ENCODE results near the gene TIFAB.

TIFAB gene

DNA sequence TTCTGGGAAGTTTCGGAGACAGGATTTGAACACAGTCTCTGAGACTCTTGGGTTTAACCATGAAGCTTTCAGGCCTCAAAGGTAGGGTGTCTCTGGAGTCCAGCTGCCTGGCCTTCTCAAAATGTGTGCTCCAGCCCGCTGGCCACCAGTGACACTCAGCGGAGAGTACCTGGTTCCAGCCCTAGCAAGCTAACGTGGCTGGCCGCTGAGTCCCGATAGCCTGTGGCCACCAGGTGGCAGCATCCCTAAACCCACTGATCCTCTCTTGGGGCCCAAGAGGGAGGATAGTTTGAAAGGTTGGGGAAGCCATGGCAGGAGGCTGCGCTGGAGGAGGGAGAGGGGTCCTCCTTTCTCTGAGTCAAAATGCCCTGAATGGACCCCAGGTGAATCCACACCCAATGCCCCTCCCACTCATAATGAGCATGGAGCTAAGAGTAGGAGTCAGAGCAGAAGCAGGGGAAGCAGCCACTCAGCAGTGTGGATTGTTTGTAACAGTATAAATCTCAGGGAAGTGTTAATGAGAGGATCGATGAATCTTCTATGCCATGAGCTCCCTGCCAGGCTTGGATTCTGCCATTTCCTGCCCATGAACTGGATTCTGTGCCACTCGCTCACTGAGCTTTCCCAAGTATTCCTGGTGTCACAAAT, 5.4 kb upstream of the TIFAB start:
- peak; percentile 79 to 84 for DNase-seq
- no peak for TF ChIP-seq GATA1 (IDR thresholded peaks at IDR 0.05; ENCODE audit: low read depth, low read length)
- TF ChIP-seq POLR2A (IDR thresholded peaks at IDR 0.05; ENCODE audit: low read length): no peak

DNA sequence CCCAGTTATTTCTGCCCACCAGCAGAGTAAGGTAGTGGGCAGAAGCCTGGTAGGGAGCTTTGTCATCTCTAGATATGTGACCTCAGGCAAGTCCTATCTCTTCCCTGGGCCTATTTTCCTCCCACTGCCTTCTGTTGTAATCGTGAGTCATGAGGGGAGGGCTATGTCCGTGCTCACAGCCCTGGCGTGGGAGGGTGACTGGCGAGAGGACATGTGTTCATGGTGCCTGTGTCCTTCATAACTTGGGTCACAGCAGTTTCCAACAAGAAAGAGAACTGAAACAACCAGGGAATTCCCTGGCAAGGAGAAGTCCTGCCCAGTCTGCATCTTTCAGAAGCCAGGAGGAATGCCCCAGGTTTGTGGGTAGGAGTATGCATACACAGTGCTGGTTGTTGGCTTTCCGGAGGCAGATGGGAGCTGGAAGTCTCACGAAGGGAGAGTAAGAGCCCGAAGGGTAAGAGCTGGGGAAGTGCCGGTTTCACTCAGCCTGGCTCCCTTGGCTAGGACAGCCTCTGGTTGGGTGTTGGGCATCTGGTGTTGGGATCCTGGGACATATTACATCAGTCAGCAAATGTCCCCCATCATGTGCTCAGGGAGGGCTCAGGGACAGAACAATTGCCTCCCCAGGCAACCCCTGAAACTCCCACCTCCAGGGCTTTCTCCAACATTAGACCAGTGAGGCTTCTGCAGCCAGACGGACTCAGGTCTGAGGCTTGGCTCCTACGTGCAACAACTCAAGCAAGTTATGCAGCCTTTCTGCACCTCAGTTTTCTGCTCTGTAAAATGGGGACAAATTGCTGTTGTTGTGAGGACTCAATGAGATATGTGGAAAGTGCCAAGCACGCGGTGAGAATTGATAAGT, 4.3 kb upstream of the TIFAB start:
- TF ChIP-seq GATA1 (IDR thresholded peaks at IDR 0.05; ENCODE audit: low read depth, low read length) (no peak), POLR2A (IDR thresholded peaks at IDR 0.05; ENCODE audit: low read length) (peak; percentile 55)
- peak; percentile 56 to 63 for DNase-seq

DNA sequence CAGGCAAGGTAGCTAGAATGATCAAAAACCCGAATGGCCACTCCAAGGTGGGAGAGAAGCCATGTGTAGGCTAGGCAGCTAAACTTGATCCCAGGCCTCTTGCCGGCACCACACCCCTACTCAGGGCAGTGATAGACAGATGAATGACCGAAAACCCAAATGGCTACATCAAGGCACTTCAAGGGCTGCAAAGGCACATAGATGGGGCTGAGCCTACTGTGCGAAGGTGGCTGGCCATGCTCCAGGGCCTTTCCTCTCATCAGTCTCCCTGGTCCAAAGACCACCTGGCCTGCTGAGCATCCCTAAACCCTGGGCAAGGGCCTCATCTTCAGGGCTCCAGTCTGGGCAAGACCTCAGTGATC, 3.7 kb upstream of the TIFAB start:
- TF ChIP-seq GATA1 (IDR thresholded peaks at IDR 0.05; ENCODE audit: low read depth, low read length) (no peak), POLR2A (IDR thresholded peaks at IDR 0.05; ENCODE audit: low read length) (no peak)
- DNase-seq: no peak

DNA sequence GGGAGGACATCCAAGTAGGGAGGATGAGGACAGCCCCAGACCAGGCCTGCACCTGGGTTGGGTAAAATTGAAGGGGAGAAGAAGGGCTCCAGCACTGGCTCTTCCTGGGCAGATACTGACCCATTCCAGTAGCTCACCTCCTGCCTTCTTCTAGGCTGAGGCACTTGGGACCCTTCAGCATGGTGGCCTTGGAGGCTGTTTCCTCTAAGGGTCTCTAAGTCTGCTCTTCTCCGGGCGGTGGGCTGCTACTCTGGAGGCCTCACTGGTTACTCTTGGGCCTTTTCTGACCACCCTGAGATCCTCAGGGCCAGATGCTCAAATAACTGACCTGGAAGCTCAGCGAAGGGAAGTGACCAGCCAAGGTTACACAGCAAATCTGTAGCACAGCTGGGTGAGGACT, 2.8 kb upstream of the TIFAB start:
- no peak for DNase-seq
- no peak for TF ChIP-seq GATA1 (IDR thresholded peaks at IDR 0.05; ENCODE audit: low read depth, low read length)
- no peak for TF ChIP-seq POLR2A (IDR thresholded peaks at IDR 0.05; ENCODE audit: low read length)

DNA sequence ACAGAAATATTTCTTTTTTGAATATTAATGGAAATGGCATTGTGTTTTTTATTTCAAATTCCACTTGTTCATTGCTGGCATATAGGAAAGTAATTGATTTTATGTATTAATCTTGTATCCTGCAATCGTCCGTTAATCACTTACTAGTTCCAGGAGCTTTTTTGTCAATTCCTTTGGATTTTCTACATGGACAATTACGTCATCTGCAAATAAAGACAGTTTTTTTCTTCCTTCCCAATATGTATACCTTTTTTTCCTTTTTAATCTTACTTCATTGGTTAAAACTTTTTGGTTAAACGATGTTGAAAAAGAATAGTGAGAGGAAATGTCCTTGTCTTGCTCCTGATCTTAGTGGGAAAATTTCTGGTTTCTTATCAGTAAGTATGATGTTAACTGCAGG, 1.5 kb upstream of the TIFAB start:
- no peak for DNase-seq
- TF ChIP-seq POLR2A (IDR thresholded peaks at IDR 0.05; ENCODE audit: low read length) (no peak), GATA1 (IDR thresholded peaks at IDR 0.05; ENCODE audit: low read depth, low read length) (no peak)

DNA sequence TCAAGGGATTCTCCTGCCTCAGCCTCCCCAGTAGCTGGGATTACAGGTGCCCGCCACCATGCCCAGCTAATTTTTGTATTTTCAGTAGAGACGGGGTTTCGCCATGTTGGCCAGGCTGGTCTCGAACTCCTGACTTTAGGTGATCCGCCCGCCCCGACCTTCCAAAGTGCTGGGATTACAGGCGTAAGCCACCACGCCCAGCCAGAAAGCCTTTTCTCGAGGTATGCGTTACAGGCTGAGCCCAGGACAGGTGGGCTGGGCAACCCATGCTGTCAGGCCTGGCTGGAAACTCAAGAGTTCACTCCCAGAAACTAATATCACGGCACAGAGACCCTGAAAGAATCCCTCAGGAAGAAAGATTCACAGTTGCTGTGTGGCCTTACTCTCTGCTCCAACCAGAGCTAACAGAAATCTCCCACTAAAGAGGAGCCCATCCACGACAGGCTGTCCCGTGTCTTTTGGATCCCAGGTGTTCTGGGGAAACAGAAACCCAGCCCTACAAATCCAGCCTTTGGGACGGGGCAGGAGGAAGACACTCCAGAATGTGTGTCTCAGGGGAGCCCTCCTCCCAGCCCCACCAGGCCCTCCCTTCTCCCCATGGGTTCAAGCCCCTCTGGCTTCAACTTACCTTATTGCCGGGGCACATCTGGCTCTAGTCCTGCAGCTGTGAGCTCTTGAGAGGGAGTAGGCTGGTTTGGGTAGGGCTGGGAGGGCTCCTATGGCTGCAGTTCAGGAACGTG, 400 bp downstream of the TIFAB start:
- no peak for TF ChIP-seq GATA1 (IDR thresholded peaks at IDR 0.05; ENCODE audit: low read depth, low read length)
- TF ChIP-seq POLR2A (IDR thresholded peaks at IDR 0.05; ENCODE audit: low read length): no peak
- no peak for DNase-seq

DNA sequence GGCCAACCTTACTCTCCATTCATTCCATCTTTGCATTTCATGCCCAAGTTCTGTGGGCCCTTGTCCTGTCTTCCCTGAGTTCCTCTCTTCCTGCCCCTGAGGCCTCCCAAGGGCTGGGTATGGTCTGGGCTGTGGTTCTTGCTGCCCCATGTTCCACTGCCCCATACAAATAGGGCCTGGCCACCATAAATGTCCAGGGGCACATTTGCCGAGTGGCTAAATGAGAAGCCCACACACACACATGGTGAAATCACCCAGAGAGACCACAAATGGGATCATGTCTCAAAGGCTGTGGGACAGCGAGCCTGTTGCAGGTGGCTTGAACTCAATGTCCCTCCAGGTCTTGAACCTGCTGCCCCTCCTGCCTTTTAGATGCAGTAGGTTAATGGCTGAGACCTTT, 1.2 kb downstream of the TIFAB start:
- no peak for DNase-seq
- TF ChIP-seq POLR2A (IDR thresholded peaks at IDR 0.05; ENCODE audit: low read length) (no peak), GATA1 (IDR thresholded peaks at IDR 0.05; ENCODE audit: low read depth, low read length) (no peak)

DNA sequence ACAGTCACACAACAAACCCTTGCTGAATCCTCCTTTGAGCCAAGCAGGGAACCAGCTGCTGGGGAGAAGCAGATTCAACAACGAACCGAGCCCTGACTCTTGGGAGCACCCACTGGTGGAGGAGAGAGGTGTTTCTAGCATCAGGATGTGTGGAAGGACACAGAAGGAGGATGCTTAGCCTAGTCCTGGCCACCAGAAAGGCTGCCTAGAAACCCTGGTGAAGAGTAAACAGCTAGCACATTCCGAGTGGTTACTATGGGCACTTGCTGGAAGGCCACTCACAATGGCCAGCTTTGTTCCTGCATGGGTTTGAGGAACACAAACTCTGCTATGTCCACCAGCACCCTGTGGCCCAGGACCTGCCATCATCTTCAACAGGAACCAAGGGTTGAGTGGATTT, 1.8 kb downstream of the TIFAB start:
- no peak for TF ChIP-seq POLR2A (IDR thresholded peaks at IDR 0.05; ENCODE audit: low read length)
- no peak for TF ChIP-seq GATA1 (IDR thresholded peaks at IDR 0.05; ENCODE audit: low read depth, low read length)
- DNase-seq: no peak

DNA sequence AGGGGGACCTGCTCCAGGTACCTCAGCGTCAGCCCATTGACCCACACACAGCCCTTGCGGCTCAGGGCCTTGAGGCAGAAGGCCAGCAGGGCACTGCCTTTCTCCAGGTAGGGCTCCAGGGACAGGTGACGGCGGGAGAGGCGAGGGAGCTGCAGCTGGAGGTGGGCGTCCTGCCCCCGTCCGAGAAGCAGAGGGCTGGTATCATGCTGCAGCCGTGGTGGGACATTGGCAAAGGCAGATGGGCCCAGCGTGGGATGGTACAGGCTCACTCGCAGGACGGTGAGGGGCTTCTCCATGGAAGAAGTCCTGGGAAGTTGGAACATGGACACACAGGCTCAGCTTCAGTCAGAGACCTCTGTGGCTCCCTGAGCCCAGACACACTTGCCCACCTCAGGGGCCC, 2.5 kb downstream of the TIFAB start:
- TF ChIP-seq POLR2A (IDR thresholded peaks at IDR 0.05; ENCODE audit: low read length) (no peak), GATA1 (IDR thresholded peaks at IDR 0.05; ENCODE audit: low read depth, low read length) (no peak)
- DNase-seq: no peak

DNA sequence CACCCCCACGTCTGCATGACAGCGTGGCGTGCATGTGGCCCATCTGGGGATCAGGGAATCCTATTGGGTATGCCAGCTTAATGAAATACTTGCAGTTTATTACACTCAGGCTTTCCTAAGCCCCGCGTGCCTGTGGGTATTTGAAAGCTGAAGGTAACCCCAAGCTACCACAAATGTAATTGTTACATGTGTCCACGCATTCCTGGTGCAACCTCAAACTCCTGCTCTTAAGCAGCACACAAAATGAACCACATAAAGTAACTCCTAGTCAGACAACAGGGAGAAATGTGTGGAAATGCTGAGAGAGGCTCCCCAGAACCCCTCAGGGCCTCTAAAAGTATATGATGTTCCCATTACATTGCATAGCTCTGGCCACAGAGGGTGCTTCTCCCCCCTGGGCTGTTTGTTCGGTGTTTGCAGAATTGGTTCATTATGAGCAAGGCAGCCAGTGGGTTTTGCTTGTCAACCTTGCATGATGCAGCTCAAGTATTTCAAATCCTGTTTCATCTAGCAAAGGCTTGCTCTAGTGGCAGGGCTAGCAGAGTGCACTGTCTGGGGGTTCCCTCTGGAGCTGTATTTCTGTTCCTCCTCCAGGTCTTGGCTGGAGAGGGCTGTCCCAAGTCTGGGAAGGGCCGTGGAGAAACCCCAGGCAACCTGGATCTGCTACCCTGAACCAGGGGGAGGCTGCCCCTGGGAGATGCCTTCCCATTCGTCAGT, 3.2 kb downstream of the TIFAB start:
- TF ChIP-seq POLR2A (IDR thresholded peaks at IDR 0.05; ENCODE audit: low read length): no peak
- TF ChIP-seq GATA1 (IDR thresholded peaks at IDR 0.05; ENCODE audit: low read depth, low read length): no peak
- DNase-seq: no peak

DNA sequence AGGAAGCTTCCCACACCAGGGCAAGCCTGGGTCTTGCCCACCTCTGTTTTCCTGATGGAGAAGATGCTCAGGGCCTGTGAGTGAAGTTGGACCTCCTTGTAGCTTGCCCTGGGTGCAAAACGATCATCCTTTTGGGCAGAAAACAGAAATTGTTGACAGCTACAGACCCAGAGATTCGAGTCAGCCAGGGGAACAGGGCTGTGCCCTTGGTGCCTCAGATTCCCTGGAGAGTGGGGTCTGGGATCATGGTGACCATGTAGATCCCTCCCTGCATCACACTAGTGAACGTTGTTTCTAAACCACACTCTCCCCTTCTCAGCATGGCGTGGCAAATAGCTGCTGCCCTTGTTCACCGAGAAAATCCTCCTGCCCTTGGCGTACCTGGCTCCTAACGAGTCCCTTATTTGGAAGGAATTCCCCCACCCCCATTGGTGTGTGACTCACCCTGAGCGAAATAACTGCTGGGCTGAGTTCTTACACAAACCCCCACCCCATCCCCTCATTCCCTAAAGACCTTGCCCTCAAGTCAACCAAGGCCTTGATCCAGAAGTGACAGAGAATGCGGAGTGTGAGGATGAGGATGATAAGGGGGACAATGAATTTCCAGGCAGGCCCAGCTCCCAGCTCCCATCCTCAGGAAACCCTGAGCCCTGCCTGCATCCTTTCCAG, 3.9 kb downstream of the TIFAB start:
- DNase-seq: no peak
- TF ChIP-seq GATA1 (IDR thresholded peaks at IDR 0.05; ENCODE audit: low read depth, low read length) (no peak), POLR2A (IDR thresholded peaks at IDR 0.05; ENCODE audit: low read length) (no peak)

DNA sequence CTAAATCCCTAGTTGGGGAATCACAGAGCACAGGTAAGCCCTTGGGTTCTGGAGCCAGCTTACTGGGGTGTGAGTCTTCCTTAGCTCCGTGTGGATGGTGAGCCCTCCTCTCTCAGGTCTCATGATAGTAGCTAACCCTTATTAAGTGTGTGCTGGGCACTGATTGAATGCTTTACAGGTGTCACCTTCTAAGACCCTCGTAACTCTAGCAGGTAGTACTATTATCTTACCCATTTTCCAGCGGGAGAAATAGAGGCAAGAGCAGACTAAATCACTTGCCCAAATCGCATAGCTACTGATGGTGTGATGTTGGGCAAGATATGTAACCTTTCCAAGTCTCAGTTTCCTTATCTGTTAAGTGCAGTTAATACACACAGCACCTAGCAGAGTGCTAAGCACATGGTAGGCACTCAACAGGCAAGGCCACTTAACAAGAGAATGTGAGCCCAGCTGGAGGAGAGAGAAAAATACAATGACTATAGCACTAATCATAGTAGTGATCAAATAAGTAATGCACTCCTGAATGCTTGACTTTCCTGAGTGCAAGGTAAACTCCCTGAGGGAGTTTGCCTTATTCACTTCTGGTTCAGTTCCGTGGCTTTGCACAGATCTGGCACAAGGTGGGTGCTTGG, 4.7 kb downstream of the TIFAB start, which contains the start of gene DCANP1:
Gene DCANP1 (minus strand): TSS at position 51 of the 632 bp plus-strand sequence. CDS start 240 bp downstream, outside the sequence.
- DNase-seq: no peak
- no peak for TF ChIP-seq POLR2A (IDR thresholded peaks at IDR 0.05; ENCODE audit: low read length)
- TF ChIP-seq GATA1 (IDR thresholded peaks at IDR 0.05; ENCODE audit: low read depth, low read length): no peak

DNA sequence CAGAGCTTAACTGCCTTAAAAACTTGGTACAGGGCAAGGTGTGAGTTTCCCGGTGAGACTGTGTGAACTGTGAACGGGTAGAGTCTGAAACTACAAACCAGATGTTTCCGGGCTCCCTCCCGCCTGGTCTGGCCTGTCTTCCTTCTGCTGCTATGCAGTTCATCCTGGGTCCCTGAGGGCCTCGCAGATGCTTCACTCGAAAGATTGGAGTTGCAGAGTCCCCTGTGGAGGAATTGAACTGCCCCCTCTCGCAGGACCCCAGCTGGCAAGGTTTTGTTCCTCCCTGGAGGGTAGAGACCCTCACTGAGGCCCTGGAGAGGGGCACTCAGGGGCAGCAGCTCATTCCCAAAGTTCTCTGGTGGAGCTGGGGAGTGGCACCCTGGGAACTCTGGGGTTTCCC, 5.5 kb downstream of the TIFAB start:
- DNase-seq: no peak
- no peak for TF ChIP-seq POLR2A (IDR thresholded peaks at IDR 0.05; ENCODE audit: low read length)
- no peak for TF ChIP-seq GATA1 (IDR thresholded peaks at IDR 0.05; ENCODE audit: low read depth, low read length)
